Epithelial cell of proximal tubule (primary cell): Measurements from ENCODE around the gene PSG4. TPM values are rescaled to one million over a fixed set of nuclear protein-coding genes. Genes with fewer than 3 reads are reported as not detected.
A peak's percentile ranks its signal among the peaks of the same experiment; 100 is the strongest.
"Not testable (repeated sequence)": the region's sequence is repeated elsewhere in the genome, so short reads cannot be mapped to it uniquely, and the experiment has no call there.

Experiments
- DNase-seq: peaks from one replicate; pipeline ENCODE4 v3.0.0-alpha.2; 2011; ENCODE audit warnings: low read depth
- H3K4me3 ChIP-seq: 2 replicates; pipeline ENCODE4 v1.5.1; 2011; ENCODE audit warnings: low read depth, mild to moderate bottlenecking, low read length
- CTCF ChIP-seq: conservative IDR thresholded peaks from 2 replicates; pipeline ENCODE4 v1.5.1; 2012; ENCODE audit warnings: low read depth, mild to moderate bottlenecking, low read length
- total RNA-seq: library from RNA; depleted of rRNA; stranded (reverse); fragments of >200 nt; gene quantifications from 2 replicates; pipeline ENCODE4 v1.2.3, GENCODE V29; 2015

Gene PSG4
- total RNA-seq, 1 donor from 2014 or later: not detected

GRCh38 chr19:43207991-43208390, 2.6 kb upstream of the PSG4 start:
- no peak for DNase-seq
- TF ChIP-seq CTCF: no peak
- H3K4me3 ChIP-seq: no peak overlapping the region

- DNase-seq, H3K4me3 ChIP-seq: not testable (repeated sequence)
Measured at GRCh38 chr19:43207174-43207573, 1.7 kb upstream of the PSG4 start.

GRCh38 chr19:43203611-43204010, 1.8 kb downstream of the PSG4 start:
- DNase-seq, H3K4me3 ChIP-seq: not testable (repeated sequence)

- H3K4me3 ChIP-seq, DNase-seq: not testable (repeated sequence)
Measured at GRCh38 chr19:43201891-43202290, 3.5 kb downstream of the PSG4 start.

GRCh38 chr19:43201337-43201801, 4.1 kb downstream of the PSG4 start:
- not testable (repeated sequence) for H3K4me3 ChIP-seq
- peak; percentile 40 for DNase-seq

- DNase-seq, H3K4me3 ChIP-seq: not testable (repeated sequence)
- TF ChIP-seq CTCF: peak; percentile 16
Measured at GRCh38 chr19:43198686-43199419, 6.6 kb downstream of the PSG4 start.

GRCh38 chr19:43197666-43198397, 7.6 kb downstream of the PSG4 start:
- not testable (repeated sequence) for DNase-seq, H3K4me3 ChIP-seq

GRCh38 chr19:43194397-43194796, 11.0 kb downstream of the PSG4 start:
- DNase-seq, H3K4me3 ChIP-seq: not testable (repeated sequence)

- DNase-seq, H3K4me3 ChIP-seq: not testable (repeated sequence)
Measured at GRCh38 chr19:43192381-43193155, 12.9 kb downstream of the PSG4 start.

- peak; percentile 34 for TF ChIP-seq CTCF
- not testable (repeated sequence) for DNase-seq, H3K4me3 ChIP-seq
Measured at GRCh38 chr19:43188092-43188491, 17.3 kb downstream of the PSG4 start.

- not testable (repeated sequence) for DNase-seq, H3K4me3 ChIP-seq
Measured at GRCh38 chr19:43186311-43186935, 19.0 kb downstream of the PSG4 start, which contains the start of gene PSG5. Gene PSG5 (minus strand): TSS chr19:43186536. CDS start chr19:43186405, 131 bp downstream.

- peak; percentile 47 for DNase-seq
- H3K4me3 ChIP-seq: not testable (repeated sequence)
Measured at GRCh38 chr19:43181869-43182771, 23.3 kb downstream of the PSG4 start.
